ENCODE data around the gene DMXL2. TPM values are rescaled to one million over a fixed set of nuclear protein-coding genes. Genes with fewer than 3 reads are reported as not detected.

DMXL2 gene
- total RNA-seq, 1 experiment from 2014 or later, result 37.3 TPM

DNA sequence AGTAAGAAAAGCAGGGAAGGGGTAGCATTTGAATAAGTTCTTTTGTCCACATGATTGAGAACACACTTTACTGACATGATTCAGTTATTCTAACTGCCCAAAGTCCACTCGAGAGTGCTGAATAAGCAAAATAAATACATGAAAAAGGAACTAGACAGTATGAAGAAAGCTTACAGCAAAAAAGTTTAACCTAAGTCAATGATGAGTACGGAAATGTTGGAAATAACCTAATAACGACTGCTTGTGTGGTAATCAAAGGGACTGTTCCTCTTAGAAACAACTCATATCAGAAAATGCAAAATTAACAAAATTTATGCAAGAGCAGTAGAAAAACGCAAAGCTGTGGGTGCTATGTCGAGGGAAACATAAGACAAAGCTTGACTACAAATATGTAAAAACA, 36.6 kb downstream of the DMXL2 start:
- ChIA-PET POLR2A (no interaction called here), CTCF (no interaction called here)
- DNase-seq (ENCODE audit: low read depth, low spot score), result no peak
- no peak for TF ChIP-seq TCF7L2 (IDR thresholded peaks at IDR 0.05; ENCODE audit: low read depth, low read length)
- no peak for TF ChIP-seq SIN3A (IDR thresholded peaks at IDR 0.05; ENCODE audit: borderline replicate concordance, insufficient read depth, low read depth, low read length)
- no peak for TF ChIP-seq CTCF (IDR thresholded peaks at IDR 0.05)
- TF ChIP-seq REST (IDR thresholded peaks at IDR 0.05; ENCODE audit: insufficient read depth in 1 of 2, low read depth in 2 of 2, low read length in 1 of 2), result no peak
- TF ChIP-seq POLR2AphosphoS5 (IDR thresholded peaks at IDR 0.05; ENCODE audit: low read depth, low read length), result no peak
- H3K9me3 ChIP-seq (ENCODE audit: control insufficient read depth, insufficient read depth, low read depth, low read length), result no peaks in the 10 kb centered on the region
- H3K4me3 ChIP-seq (ENCODE audit: low read depth in 2 of 2, low read length in 2 of 2), result no peak overlapping the region
- no peak overlapping the region for H3K27ac ChIP-seq (ENCODE audit: low read length)
- BruUV-seq (replicated peaks), result no TSS peak
- H3K4me1 ChIP-seq (ENCODE audit: control insufficient read depth, insufficient read depth, low read length), result no peaks in the 10 kb centered on the region
- no peaks in the 10 kb centered on the region for H3K36me3 ChIP-seq (ENCODE audit: control insufficient read depth, insufficient read depth, low read length)
- in situ Hi-C loops (cut with HindIII; ENCODE audit: low pct_unique_long_range_greater_than_20kb, low sequenced_read_pairs), result no loop called here
- no peaks in the 10 kb centered on the region for H3K27me3 ChIP-seq (ENCODE audit: control insufficient read depth, insufficient read depth, low read length)
- intact Hi-C loops (cut with micrococcal nuclease; ENCODE audit: unreplicated experiment), result no loop called here
- no peak for ATAC-seq

GRCh38 chr15:51580982-51581381, 41.6 kb downstream of the DMXL2 start:
- ChIA-PET CTCF (no interaction called here), POLR2A (interaction anchor here (0.6 kb wide), 1 partner anchor 1216 kb away, joined by 4 read pairs; no protein-coding TSS in a partner anchor)
- Histone ChIP-seq H3K4me1 (ENCODE audit: control insufficient read depth, insufficient read depth, low read length) (0 out of 2 replicates have a peak, but pooled peaks cover 5% of the 10 kb centered on the region), H3K36me3 (ENCODE audit: control insufficient read depth, insufficient read depth, low read length) (no peaks in the 10 kb centered on the region), H3K27me3 (ENCODE audit: control insufficient read depth, insufficient read depth, low read length) (no peaks in the 10 kb centered on the region), H3K4me3 (ENCODE audit: low read depth in 2 of 2, low read length in 2 of 2) (no peak overlapping the region), H3K9me3 (ENCODE audit: control insufficient read depth, insufficient read depth, low read depth, low read length) (no peaks in the 10 kb centered on the region), H3K27ac (ENCODE audit: low read length) (no peak overlapping the region)
- DNase-seq (ENCODE audit: low read depth, low spot score) (no peak), ATAC-seq (no peak)
- in situ Hi-C loops (cut with HindIII; ENCODE audit: low pct_unique_long_range_greater_than_20kb, low sequenced_read_pairs), result no loop called here
- BruUV-seq (replicated peaks), result no TSS peak
- TF ChIP-seq CTCF (IDR thresholded peaks at IDR 0.05), result no peak
- no peak for TF ChIP-seq SIN3A (IDR thresholded peaks at IDR 0.05; ENCODE audit: borderline replicate concordance, insufficient read depth, low read depth, low read length)
- intact Hi-C loops (cut with micrococcal nuclease; ENCODE audit: unreplicated experiment), result no loop called here

Measured in Panc1 (cell line).